Endodermal cell (in vitro differentiated cells): ENCODE results near the gene DCHS1. TPM values are rescaled to one million over a fixed set of nuclear protein-coding genes. Genes with fewer than 3 reads are reported as not detected.

Experiments used
- DNase-seq: peaks from one replicate; pipeline ENCODE4 v3.0.0-alpha.2; 2017
- H3K27ac ChIP-seq: 2 replicates; pipeline ENCODE4 v1.5.1; 2013; ENCODE audit warnings: mild to moderate bottlenecking, low read depth, low read length, moderate library complexity
- H3K27me3 ChIP-seq: 2 replicates; pipeline ENCODE4 v1.6.1; 2013; ENCODE audit warnings: mild to moderate bottlenecking, low read length, moderate library complexity; ENCODE audit not compliant: insufficient read depth, control insufficient read depth, poor library complexity, severe bottlenecking
- H3K36me3 ChIP-seq: 2 replicates; pipeline ENCODE4 v1.7.0; 2013; ENCODE audit warnings: mild to moderate bottlenecking, low read length, moderate library complexity; ENCODE audit not compliant: control insufficient read depth, insufficient read depth
- H3K4me1 ChIP-seq: one replicate; pipeline ENCODE4 v1.7.0; 2013; ENCODE audit warnings: low read length; ENCODE audit not compliant: control insufficient read depth, insufficient read depth
- H3K4me3 ChIP-seq: 2 replicates; pipeline ENCODE4 v1.5.1; 2013; ENCODE audit warnings: mild to moderate bottlenecking, low read length, moderate library complexity
- H3K9ac ChIP-seq: 2 replicates; pipeline ENCODE4 v1.6.1; 2013; ENCODE audit warnings: mild to moderate bottlenecking, low read length, moderate library complexity; ENCODE audit not compliant: poor library complexity, severe bottlenecking; ENCODE audit errors: extremely low read depth
- H3K9me3 ChIP-seq: 2 replicates; pipeline ENCODE4 v1.6.1; 2013; ENCODE audit warnings: mild to moderate bottlenecking, low read length, moderate library complexity; ENCODE audit not compliant: control insufficient read depth
- H3K27ac Mint-ChIP-seq: 2 replicates; pipeline ENCODE4 v1.8.0; 2020; ENCODE audit warnings: mixed read lengths
- H3K27me3 Mint-ChIP-seq: 2 replicates; pipeline ENCODE4 v1.8.0; 2021; ENCODE audit warnings: mild to moderate bottlenecking, mixed read lengths; ENCODE audit not compliant: insufficient read depth
- H3K36me3 Mint-ChIP-seq: 2 replicates; pipeline ENCODE4 v1.8.0; 2020; ENCODE audit warnings: low read depth, mixed read lengths
- H3K4me1 Mint-ChIP-seq: 2 replicates; pipeline ENCODE4 v1.8.0; 2020; ENCODE audit warnings: mixed read lengths
- H3K4me3 Mint-ChIP-seq: 2 replicates; pipeline ENCODE4 v1.8.0; 2020; ENCODE audit warnings: mild to moderate bottlenecking, moderate library complexity, mixed read lengths
- H3K9me3 Mint-ChIP-seq: 2 replicates; pipeline ENCODE4 v1.8.0; 2020; ENCODE audit warnings: mild to moderate bottlenecking, mixed read lengths
- CTCF ChIP-seq: fragments of 200-600 bp; sonication (generic); conservative IDR thresholded peaks from 2 replicates; pipeline ENCODE4 v1.5.0; 2021; ENCODE audit warnings: antibody characterized with exemption, mild to moderate bottlenecking
- WGBS, 2 experiments: methylation state at CpG; one replicate each; pipeline versions ENCODE4 v1.1.5 to v1.1.7; 2013; ENCODE audit warnings: missing lambda C conversion rate in 2 of 2, mixed read lengths in 1 of 2; ENCODE audit not compliant: insufficient coverage in 1 of 2, insufficient read length in 1 of 2; 5-methylcytosine and 5-hydroxymethylcytosine counted together
- total RNA-seq, 2 donors: library from RNA; stranded (reverse); fragmentation: NEBNext Ultra II Directional in 1 of 2; extraction: Animal tissue kit (Norgen Biotek cat#: 25700) in 1 of 2; gene quantifications; 2 replicates in 1 of 2; 3 replicates in 1 of 2; pipeline ENCODE4 v1.2.1, GENCODE V29; 2021

The DCHS1 gene
- total RNA-seq, 2 donors from 2014 or later: 13.7 to 14.3 TPM

DNA sequence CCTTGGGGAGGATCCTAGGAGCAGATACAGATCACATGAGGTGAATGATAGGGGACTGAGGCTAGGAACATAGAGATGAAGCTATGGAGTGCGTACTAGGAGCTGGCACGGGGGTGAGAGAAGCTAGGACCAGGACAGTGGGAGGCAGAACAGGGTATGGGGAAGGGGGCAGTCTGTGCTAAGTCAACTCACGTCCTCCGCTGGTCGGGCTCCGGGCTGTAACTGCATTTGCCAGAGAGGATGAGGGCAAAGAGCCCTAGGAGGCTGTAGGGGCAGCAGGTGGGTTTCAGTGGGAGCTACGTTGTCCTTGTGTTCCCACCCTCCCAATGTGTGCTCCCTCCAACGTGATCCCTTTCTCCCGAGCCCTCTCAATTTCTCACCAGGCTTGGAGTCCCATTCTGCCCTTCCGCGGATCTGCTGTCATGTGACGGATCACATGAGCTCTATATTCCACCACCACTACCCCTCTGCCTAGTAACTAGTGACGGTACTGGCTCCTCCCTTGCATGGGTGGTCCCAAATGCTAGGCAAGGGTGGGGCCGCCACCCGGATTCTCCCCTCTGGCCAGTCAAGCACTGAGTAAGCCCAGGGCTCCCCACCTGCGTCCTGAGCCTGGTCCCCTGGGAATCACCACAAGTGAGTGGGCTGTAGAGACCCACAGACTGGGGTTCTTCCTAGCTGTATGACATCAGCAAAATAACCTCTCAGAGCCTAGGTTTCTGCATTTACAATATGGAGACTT, 36.4 kb downstream of the DCHS1 start, which contains the start of gene TPP1:
Gene TPP1, minus strand, starts transcription at position 419 of the 742 bp plus-strand sequence. Its CDS starts 22 bp downstream, at position 397.
- Mint-ChIP-seq H3K4me3 (no peak within 1 kb of the TSS), H3K27ac (no peak within 1 kb of the TSS), H3K27me3 (no peaks in the 10 kb centered on the region), H3K4me1 (no peaks in the 10 kb centered on the region), H3K36me3 (peaks cover 23% of the 10 kb centered on the region), H3K9me3 (no peaks in the 10 kb centered on the region)
- Histone ChIP-seq H3K9ac (peak within 1 kb of the TSS; percentile 85), H3K27me3 (no peaks in the 10 kb centered on the region), H3K27ac (no peak within 1 kb of the TSS), H3K4me1 (peaks cover 7% of the 10 kb centered on the region), H3K4me3 (peak within 1 kb of the TSS; percentile 97), H3K36me3 (peaks cover 13% of the 10 kb centered on the region), H3K9me3 (no peaks in the 10 kb centered on the region)
- peak; percentile 97 for DNase-seq
- 0% methylated on average over 4 to 16 of the region's 16 CpGs for WGBS, 2 experiments
- no peak for TF ChIP-seq CTCF

DNA sequence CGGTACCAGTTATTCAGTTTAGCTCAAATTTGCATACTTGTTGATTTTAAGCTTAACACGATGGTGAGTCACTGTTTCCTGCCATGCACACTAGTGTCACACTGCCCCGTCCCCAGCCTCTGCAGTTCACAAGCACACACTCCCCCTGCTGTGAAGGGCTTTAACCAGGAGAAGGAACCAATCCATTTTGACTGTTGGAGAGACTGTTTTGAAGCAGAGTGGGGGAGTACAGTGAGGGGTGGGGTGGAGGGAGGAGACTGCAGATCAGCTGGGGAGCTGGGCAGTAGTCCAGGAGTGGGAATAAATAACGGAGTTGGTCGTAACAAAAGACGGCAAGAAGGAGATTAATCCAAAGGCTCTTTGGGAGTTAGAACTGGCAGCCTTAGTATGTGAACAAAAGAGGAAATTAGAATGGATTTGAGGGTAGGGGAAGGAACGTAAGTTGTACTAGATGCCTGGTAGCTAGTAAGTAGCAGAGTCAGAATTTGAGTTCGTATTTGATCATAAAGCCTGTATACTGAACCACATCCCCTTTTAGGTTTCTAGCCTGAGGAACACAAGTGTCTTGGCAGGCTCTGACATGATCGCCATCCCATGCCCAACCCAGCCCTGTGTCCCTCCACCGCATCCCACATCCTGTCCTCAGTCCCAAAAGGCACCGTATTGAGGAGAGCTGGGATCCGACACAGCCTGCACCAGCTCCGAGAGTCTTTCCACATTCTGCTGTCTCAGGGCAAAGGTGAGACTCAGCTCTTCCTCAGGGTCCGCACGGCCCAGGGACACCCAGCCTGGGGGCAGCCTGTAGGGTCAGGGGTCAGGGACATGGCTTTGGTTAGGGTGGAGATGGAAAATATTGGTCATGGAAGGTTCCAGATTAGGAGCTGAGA, 37.2 kb downstream of the DCHS1 start:
- no peak for DNase-seq
- peaks cover 7% of the 10 kb centered on the region for H3K4me1 ChIP-seq

More for the DNA sequence above, 37.2 kb downstream of the DCHS1 start:
- Mint-ChIP-seq H3K4me1 (no peaks in the 10 kb centered on the region), H3K9me3 (no peaks in the 10 kb centered on the region), H3K27ac (no peak overlapping the region), H3K4me3 (no peak overlapping the region), H3K36me3 (peaks cover 23% of the 10 kb centered on the region), H3K27me3 (no peaks in the 10 kb centered on the region)
- H3K27ac ChIP-seq: no peak overlapping the region
- peak overlapping the region; percentile 97 for H3K4me3 ChIP-seq
- no peaks in the 10 kb centered on the region for H3K9me3 ChIP-seq
- no peaks in the 10 kb centered on the region for H3K27me3 ChIP-seq
- H3K36me3 ChIP-seq: peaks cover 19% of the 10 kb centered on the region
- 59 to 64% methylated on average over 13 to 15 of the region's 15 CpGs for WGBS, 2 experiments
- peak overlapping the region; percentile 85 for H3K9ac ChIP-seq
- TF ChIP-seq CTCF: no peak
